Heart right ventricle (tissue), 16 donors: ENCODE data around the gene SLC23A1. TPM values are rescaled to one million over a fixed set of nuclear protein-coding genes. Genes with fewer than 3 reads are reported as not detected.

Experiments
- ATAC-seq, 8 donors: fragments of 200-7000 bp; cut with Tn5 transposase; one replicate each; pipeline ENCODE4 v1.9.1; 2020; ENCODE audit warnings: mild to moderate bottlenecking in 8 of 8, moderate library complexity in 8 of 8, moderate number of reproducible peaks in 1 of 8
- DNase-seq, 2 donors: peaks; one replicate each; pipeline ENCODE4 v3.0.0-alpha.2; 2020
- H3K27ac ChIP-seq, 10 donors: fragments of 200-600 bp; sonication (generic) in 2 of 10; one replicate each; pipeline versions ENCODE4 v1.5.0 to v1.8.0; 2020 to 2022; ENCODE audit warnings: mild to moderate bottlenecking in 3 of 10
- H3K27me3 ChIP-seq, 7 donors: fragments of 200-600 bp; one replicate each; pipeline ENCODE4 v1.8.0; 2021 to 2022; ENCODE audit warnings: mild to moderate bottlenecking in 2 of 7
- H3K36me3 ChIP-seq, 9 donors: fragments of 200-600 bp; sonication (generic) in 1 of 9; one replicate each; pipeline versions ENCODE4 v1.5.0 to v1.8.0; 2020 to 2022; ENCODE audit warnings: mild to moderate bottlenecking in 2 of 9
- H3K4me1 ChIP-seq, 9 donors: fragments of 200-600 bp; sonication (generic) in 1 of 9; one replicate each; pipeline versions ENCODE4 v1.5.0 to v1.8.0; 2020 to 2022; ENCODE audit warnings: mild to moderate bottlenecking in 4 of 9
- H3K4me3 ChIP-seq, 10 donors: fragments of 200-600 bp; sonication (generic) in 2 of 10; one replicate each; pipeline versions ENCODE4 v1.5.0 to v1.8.0; 2020 to 2022; ENCODE audit warnings: mild to moderate bottlenecking in 7 of 10, moderate library complexity in 2 of 10
- H3K9me3 ChIP-seq, 11 donors: fragments of 200-600 bp in 10 of 11; sonication (generic) in 2 of 11; one replicate each; pipeline versions ENCODE4 v1.5.0 to v1.8.0; 2013 to 2022; ENCODE audit warnings: mild to moderate bottlenecking in 2 of 11, control low read depth in 1 of 11, moderate library complexity in 1 of 11
- CTCF ChIP-seq, 9 donors: fragments of 200-600 bp; sonication (generic) in 2 of 9; IDR thresholded peaks; one replicate each; pipeline versions ENCODE4 v1.5.0 to v1.8.0; 2021 to 2022; ENCODE audit warnings: antibody characterized with exemption in 9 of 9, mild to moderate bottlenecking in 5 of 9, moderate library complexity in 1 of 9
- WGBS, 2 donors: extraction: QIAGEN DNeasy Blood & Tissue Kit; methylation state at CpG; one replicate each; pipeline ENCODE4 v1.1.7; 2013; ENCODE audit warnings: inconsistent platforms in 1 of 2; 5-methylcytosine and 5-hydroxymethylcytosine counted together
- intact Hi-C, 10 donors: fragments of 100-400 bp; cut with DNase I; formaldehyde crosslinking; loops; one replicate each; pipeline versions ENCODE4 v1.11.1 to v1.14.2; 2022
- polyA plus RNA-seq, 2 donors: library from polyadenylated mRNA; stranded (reverse); fragments of 200-250 nt; gene quantifications; one replicate each; pipeline ENCODE4 v1.2.3, GENCODE V29; 2013
- total RNA-seq, 10 donors: library from RNA; stranded (reverse); fragmentation: NEBNext Ultra II Directional in 3 of 10; extraction: Animal tissue kit (Norgen Biotek cat#: 25700) in 3 of 10; gene quantifications; one replicate each; pipeline versions ENCODE4 v1.2.1 to v1.2.4, GENCODE V29; 2021 to 2023
- donor health status: Arrhythmogenic right ventricular cardiomyopathy.
- donor health status: ischemic (EF 13 %, LVEDD 7.1; RV severe dilation, severe dysfunction).
- donor health status: healthy with polysubstance abuse.
- donor health status: DM: no; HTN: yes; CAD: no.
- donor health status: DM: no; HTN: no; CAD: no.
- donor health status: ischemic (EF 25% LVEDD 6.9; RV normal size, moderate dysfunction).
- donor health status: ischemic (EF 25% LVEDD 5.7; RV mildly dilated, moderate dysfunction).
- donor health status: healthy.
- donor health status: DM: yes; HTN: yes; CAD: no.
- donor health status: Ischemic cardiomyopathy.
- donor health status: ischemic (EF 35%, LVEDD 5.7; RV mildly dilated, moderate dysfunction).
- donor health status: nonischemic (EF 11% LVEDD 7.7; RV severe dilation, severe dysfunction).
- donor health status: DM: yes; HTN: yes; CAD: no.
- donor health status: PGD.
- donor health status: ischemic (EF 29% LVEDD 5.4; RV normal size, mild dysfunction).
- donor health status: nonischemic (EF 23%, LVEDD 6.1; RV moderate dilation, normal function).

Gene SLC23A1
- total and polyA plus RNA-seq, 12 donors = 0.19 TPM; not detected in 11

- Histone ChIP-seq H3K27me3 (no peaks in the 10 kb centered on the region), H3K4me3 (no peak overlapping the region), H3K9me3 (no peaks in the 10 kb centered on the region), H3K4me1 (peaks cover 0 to 35% (median 16%) of the 10 kb centered on the region in 9 donors), H3K36me3 (peaks cover 0 to 100% (median 35%) of the 10 kb centered on the region in 9 donors), H3K27ac (peak overlapping the region in 1 of 10 donors; percentile 53)
- intact Hi-C loops = no loop called here
- ATAC-seq = no peak
- WGBS, 2 donors = 91 to 93% methylated on average over 1 of the region's 1 CpG
- no peak for DNase-seq
- no peak for TF ChIP-seq CTCF (IDR thresholded peaks at IDR 0.05)
These were observed 13.9 kb downstream of the SLC23A1 start for GRCh38 chr5:139369181-139369580.

- H3K4me1 ChIP-seq = peaks cover 0 to 30% (median 14%) of the 10 kb centered on the region in 9 donors
- no peaks in the 10 kb centered on the region for H3K9me3 ChIP-seq
- H3K27ac ChIP-seq = peak overlapping the region in 1 of 10 donors; percentile 53
- ATAC-seq = peak in 2 of 8 donors; percentile 17 to 21
- DNase-seq = no peak
- peak in 2 of 9 donors; percentile 10 to 24 for TF ChIP-seq CTCF (IDR thresholded peaks at IDR 0.05)
- H3K4me3 ChIP-seq = no peak overlapping the region
- WGBS, 2 donors = 42 to 47% methylated on average over 2 of the region's 2 CpGs
- H3K36me3 ChIP-seq = peaks cover 0 to 100% (median 41%) of the 10 kb centered on the region in 9 donors
- intact Hi-C loops = no loop called here
- no peaks in the 10 kb centered on the region for H3K27me3 ChIP-seq
These were observed 14.5 kb downstream of the SLC23A1 start for GRCh38 chr5:139368613-139369012.

GRCh38 chr5:139364466-139364865, 18.6 kb downstream of the SLC23A1 start:
- intact Hi-C loops = no loop called here
- WGBS, 2 donors = 82 to 87% methylated on average over 2 of the region's 2 CpGs
- Histone ChIP-seq H3K9me3 (no peaks in the 10 kb centered on the region), H3K27me3 (no peaks in the 10 kb centered on the region), H3K36me3 (peaks cover 0 to 66% (median 45%) of the 10 kb centered on the region in 9 donors), H3K4me3 (no peak overlapping the region), H3K4me1 (peaks cover 0 to 18% (median 5%) of the 10 kb centered on the region in 9 donors), H3K27ac (no peak overlapping the region)
- DNase-seq (no peak), ATAC-seq (no peak)
- no peak for TF ChIP-seq CTCF (IDR thresholded peaks at IDR 0.05)

- Histone ChIP-seq H3K4me1 (peaks cover 0 to 13% (median 5%) of the 10 kb centered on the region in 9 donors), H3K9me3 (no peaks in the 10 kb centered on the region), H3K27me3 (no peaks in the 10 kb centered on the region), H3K36me3 (peaks cover 0 to 62% (median 41%) of the 10 kb centered on the region in 9 donors), H3K4me3 (no peak overlapping the region), H3K27ac (no peak overlapping the region)
- ATAC-seq (no peak), DNase-seq (no peak)
- intact Hi-C loops = no loop called here
- no peak for TF ChIP-seq CTCF (IDR thresholded peaks at IDR 0.05)
- 80 to 88% methylated on average over 2 of the region's 2 CpGs for WGBS, 2 donors
These were observed 19.2 kb downstream of the SLC23A1 start for GRCh38 chr5:139363937-139364336.
